Endothelial cell of umbilical vein (primary cell): ENCODE results near the gene NLRP6.

Source experiments
- EZH2 ChIP-seq: IDR thresholded peaks from 2 replicates; pipeline ENCODE4 v1.6.1; 2012; ENCODE audit warnings: borderline replicate concordance, low read depth, mild to moderate bottlenecking, moderate library complexity, low read length, inconsistent platforms; ENCODE audit not compliant: severe bottlenecking
- GATA2 ChIP-seq: IDR thresholded peaks from 2 replicates; pipeline ENCODE4 v1.7.0; 2011; ENCODE audit warnings: low read depth, mild to moderate bottlenecking, moderate library complexity, mixed read lengths, low read length; ENCODE audit not compliant: insufficient read length, insufficient read depth
- POLR2AphosphoS5 ChIP-seq: IDR thresholded peaks from 2 replicates; pipeline ENCODE4 v1.6.1; 2012; ENCODE audit warnings: low read depth, mild to moderate bottlenecking, control low read depth, low read length, moderate library complexity; ENCODE audit not compliant: insufficient read depth

GRCh38 chr11:325796-326591, 47.8 kb downstream of the NLRP6 start:
- no peak for TF ChIP-seq GATA2
- no peak for TF ChIP-seq POLR2AphosphoS5
- TF ChIP-seq EZH2, result no peak
